Activated CD4-positive, CD25-positive, alpha-beta regulatory T cell treated with anti-CD3 and anti-CD28 coated beads, Interleukin-2, amount 50 U/mL, for 24 hours (primary cell): ENCODE measurements around the gene ACTR1B.
"Not testable (repeated sequence)": the region's sequence is repeated elsewhere in the genome, so short reads cannot be mapped to it uniquely, and the experiment has no call there.

Experiments
- ATAC-seq, 2 donors: fragments of 150-1000 bp; cut with Tn5 transposase; one replicate each; pipeline ENCODE4 v1.10.0; 2021; ENCODE audit warnings: mild to moderate bottlenecking in 1 of 2, moderate library complexity in 1 of 2

Gene ACTR1B

DNA sequence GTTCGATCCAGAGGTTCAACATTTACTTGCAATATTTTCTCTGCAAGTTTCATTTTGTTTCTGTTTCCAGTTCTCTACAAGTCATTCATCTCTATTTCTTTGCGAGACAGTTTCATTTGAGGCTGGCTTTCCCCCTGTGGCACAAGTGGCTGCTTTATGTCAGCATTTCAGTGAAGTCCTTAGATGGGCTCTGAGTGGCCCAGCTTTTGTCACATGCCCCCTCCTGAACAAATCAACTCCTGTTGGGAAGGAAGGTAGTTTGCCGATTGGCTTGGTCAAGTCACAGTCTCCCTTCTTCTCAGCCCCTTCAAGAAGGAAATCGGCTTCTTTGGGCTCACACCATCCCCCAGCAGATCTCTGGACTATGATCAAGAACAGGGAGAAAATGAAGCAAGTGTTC, 55.1 kb downstream of the ACTR1B start:
- not testable (repeated sequence) for ATAC-seq
